ENCODE data around the gene FTL.
"Not testable (repeated sequence)": the region's sequence is repeated elsewhere in the genome, so short reads cannot be mapped to it uniquely, and the experiment has no call there.

Gene FTL

GRCh38 chr19:48965040-48965805, at the start of gene FTL:
FTL (plus strand) TSS chr19:48965309; CDS start chr19:48965508, 199 bp downstream.
- DNase-seq (ENCODE audit: extremely low read depth in 1 of 2, low read depth in 1 of 2) = peak; percentile 62 to 76

- no peak for DNase-seq (ENCODE audit: extremely low read depth in 1 of 2, low read depth in 1 of 2)
Measured at GRCh38 chr19:48915757-48916156, 49.4 kb upstream of the FTL start.

GRCh38 chr19:48918071-48918470, 47.0 kb upstream of the FTL start:
- DNase-seq (ENCODE audit: extremely low read depth in 1 of 2, low read depth in 1 of 2) = no peak

GRCh38 chr19:48918801-48919247, 46.3 kb upstream of the FTL start:
- no peak for DNase-seq (ENCODE audit: extremely low read depth in 1 of 2, low read depth in 1 of 2)

- DNase-seq (ENCODE audit: extremely low read depth in 1 of 2, low read depth in 1 of 2) = not testable (repeated sequence)
Measured at GRCh38 chr19:48919271-48919670, 45.8 kb upstream of the FTL start.

GRCh38 chr19:48920949-48921348, 44.2 kb upstream of the FTL start:
- DNase-seq (ENCODE audit: extremely low read depth in 1 of 2, low read depth in 1 of 2) = no peak

- no peak for DNase-seq (ENCODE audit: extremely low read depth in 1 of 2, low read depth in 1 of 2)
Measured at GRCh38 chr19:48921721-48922500, 43.2 kb upstream of the FTL start.

- DNase-seq (ENCODE audit: extremely low read depth in 1 of 2, low read depth in 1 of 2) = no peak
Measured at GRCh38 chr19:48922548-48923490, 42.3 kb upstream of the FTL start.

GRCh38 chr19:48925240-48925843, 39.8 kb upstream of the FTL start:
- no peak for DNase-seq (ENCODE audit: extremely low read depth in 1 of 2, low read depth in 1 of 2)

- DNase-seq (ENCODE audit: extremely low read depth in 1 of 2, low read depth in 1 of 2) = not testable (repeated sequence)
Measured at GRCh38 chr19:48925890-48926289, 39.2 kb upstream of the FTL start.

- no peak for DNase-seq (ENCODE audit: extremely low read depth in 1 of 2, low read depth in 1 of 2)
Measured at GRCh38 chr19:48926909-48927308, 38.2 kb upstream of the FTL start.

GRCh38 chr19:48927692-48928091, 37.4 kb upstream of the FTL start:
- DNase-seq (ENCODE audit: extremely low read depth in 1 of 2, low read depth in 1 of 2) = not testable (repeated sequence)

GRCh38 chr19:48928164-48929025, 36.7 kb upstream of the FTL start:
- DNase-seq (ENCODE audit: extremely low read depth in 1 of 2, low read depth in 1 of 2) = no peak

GRCh38 chr19:48933382-48933932, 31.7 kb upstream of the FTL start, which contains the start of gene DHDH:
DHDH (plus strand) TSS chr19:48933699; CDS start chr19:48933722, 23 bp downstream.
- DNase-seq (ENCODE audit: extremely low read depth in 1 of 2, low read depth in 1 of 2) = peak; percentile 58 to 75

GRCh38 chr19:48934837-48935236, 30.3 kb upstream of the FTL start:
- no peak for DNase-seq (ENCODE audit: extremely low read depth in 1 of 2, low read depth in 1 of 2)

- DNase-seq (ENCODE audit: extremely low read depth in 1 of 2, low read depth in 1 of 2) = no peak
Measured at GRCh38 chr19:48935864-48936263, 29.2 kb upstream of the FTL start.

GRCh38 chr19:48938256-48938655, 26.9 kb upstream of the FTL start:
- no peak for DNase-seq (ENCODE audit: extremely low read depth in 1 of 2, low read depth in 1 of 2)

- DNase-seq (ENCODE audit: extremely low read depth in 1 of 2, low read depth in 1 of 2) = no peak
Measured at GRCh38 chr19:48940902-48941301, 24.2 kb upstream of the FTL start.

- no peak for DNase-seq (ENCODE audit: extremely low read depth in 1 of 2, low read depth in 1 of 2)
Measured at GRCh38 chr19:48943081-48943480, 22.0 kb upstream of the FTL start.

Data from activated CD8-positive, alpha-beta memory T cell treated with anti-CD3 and anti-CD28 coated beads for 1 hour (primary cell).